ENCODE results near the gene CD55. TPM values are rescaled to one million over a fixed set of nuclear protein-coding genes. Genes with fewer than 3 reads are reported as not detected.

CD55 gene
- total RNA-seq, 1 experiment from 2014 or later: 47.9 TPM

- DNase-seq (ENCODE audit: low read depth, low spot score): peak; percentile 52
- in situ Hi-C loops (cut with HindIII; ENCODE audit: low pct_unique_long_range_greater_than_20kb, low sequenced_read_pairs): no loop called here
These were observed 22.2 kb downstream of the CD55 start for GRCh38 chr1:207343675-207344074.

GRCh38 chr1:207344221-207344620 lies 22.7 kb downstream of the CD55 start:
- no peak for DNase-seq (ENCODE audit: low read depth, low spot score)
- in situ Hi-C loops (cut with HindIII; ENCODE audit: low pct_unique_long_range_greater_than_20kb, low sequenced_read_pairs): no loop called here

GRCh38 chr1:207345644-207346477 lies 24.4 kb downstream of the CD55 start:
- no peak for DNase-seq (ENCODE audit: low read depth, low spot score)
- in situ Hi-C loops (cut with HindIII; ENCODE audit: low pct_unique_long_range_greater_than_20kb, low sequenced_read_pairs): no loop called here

GRCh38 chr1:207346513-207346912 lies 25.0 kb downstream of the CD55 start:
- in situ Hi-C loops (cut with HindIII; ENCODE audit: low pct_unique_long_range_greater_than_20kb, low sequenced_read_pairs): no loop called here

GRCh38 chr1:207349979-207350378 lies 28.5 kb downstream of the CD55 start:
- in situ Hi-C loops (cut with HindIII; ENCODE audit: low pct_unique_long_range_greater_than_20kb, low sequenced_read_pairs): no loop called here
- no peak for DNase-seq (ENCODE audit: low read depth, low spot score)

More at GRCh38 chr1:207346513-207346912, 25.0 kb downstream of the CD55 start:
- DNase-seq (ENCODE audit: low read depth, low spot score): no peak

GRCh38 chr1:207352554-207352953 lies 31.1 kb downstream of the CD55 start:
- in situ Hi-C loops (cut with HindIII; ENCODE audit: low pct_unique_long_range_greater_than_20kb, low sequenced_read_pairs): no loop called here
- DNase-seq (ENCODE audit: low read depth, low spot score): no peak

- in situ Hi-C loops (cut with HindIII; ENCODE audit: low pct_unique_long_range_greater_than_20kb, low sequenced_read_pairs): no loop called here
- DNase-seq (ENCODE audit: low read depth, low spot score): no peak
These were observed 33.6 kb downstream of the CD55 start for GRCh38 chr1:207355060-207355459.

- no peak for DNase-seq (ENCODE audit: low read depth, low spot score)
- in situ Hi-C loops (cut with HindIII; ENCODE audit: low pct_unique_long_range_greater_than_20kb, low sequenced_read_pairs): no loop called here
These were observed 34.2 kb downstream of the CD55 start for GRCh38 chr1:207355513-207356295.

- in situ Hi-C loops (cut with HindIII; ENCODE audit: low pct_unique_long_range_greater_than_20kb, low sequenced_read_pairs): no loop called here
These were observed 39.6 kb downstream of the CD55 start for GRCh38 chr1:207361029-207361428.

GRCh38 chr1:207361889-207362288 lies 40.4 kb downstream of the CD55 start:
- in situ Hi-C loops (cut with HindIII; ENCODE audit: low pct_unique_long_range_greater_than_20kb, low sequenced_read_pairs): no loop called here
- no peak for DNase-seq (ENCODE audit: low read depth, low spot score)

More at GRCh38 chr1:207361029-207361428, 39.6 kb downstream of the CD55 start:
- no peak for DNase-seq (ENCODE audit: low read depth, low spot score)

GRCh38 chr1:207362962-207363860 lies 41.7 kb downstream of the CD55 start:
- in situ Hi-C loops (cut with HindIII; ENCODE audit: low pct_unique_long_range_greater_than_20kb, low sequenced_read_pairs): no loop called here
- peak; percentile 17 for DNase-seq (ENCODE audit: low read depth, low spot score)

GRCh38 chr1:207363871-207364270 lies 42.4 kb downstream of the CD55 start:
- in situ Hi-C loops (cut with HindIII; ENCODE audit: low pct_unique_long_range_greater_than_20kb, low sequenced_read_pairs): no loop called here
- DNase-seq (ENCODE audit: low read depth, low spot score): no peak

- no peak for DNase-seq (ENCODE audit: low read depth, low spot score)
- in situ Hi-C loops (cut with HindIII; ENCODE audit: low pct_unique_long_range_greater_than_20kb, low sequenced_read_pairs): no loop called here
These were observed 43.1 kb downstream of the CD55 start for GRCh38 chr1:207364614-207365013.

GRCh38 chr1:207365063-207365462 lies 43.6 kb downstream of the CD55 start:
- DNase-seq (ENCODE audit: low read depth, low spot score): no peak
- in situ Hi-C loops (cut with HindIII; ENCODE audit: low pct_unique_long_range_greater_than_20kb, low sequenced_read_pairs): no loop called here

GRCh38 chr1:207366022-207366421 lies 44.5 kb downstream of the CD55 start:
- DNase-seq (ENCODE audit: low read depth, low spot score): no peak
- in situ Hi-C loops (cut with HindIII; ENCODE audit: low pct_unique_long_range_greater_than_20kb, low sequenced_read_pairs): no loop called here

GRCh38 chr1:207388721-207389120 lies 67.2 kb downstream of the CD55 start:
- in situ Hi-C loops (cut with HindIII; ENCODE audit: low pct_unique_long_range_greater_than_20kb, low sequenced_read_pairs): no loop called here
- DNase-seq (ENCODE audit: low read depth, low spot score): no peak

- no peak for DNase-seq (ENCODE audit: low read depth, low spot score)
- in situ Hi-C loops (cut with HindIII; ENCODE audit: low pct_unique_long_range_greater_than_20kb, low sequenced_read_pairs): no loop called here
These were observed 68.4 kb downstream of the CD55 start for GRCh38 chr1:207389728-207390464.
